HG02678 (cell line): ENCODE measurements around the gene ANKRD13C.
"Not testable (repeated sequence)": the region's sequence is repeated elsewhere in the genome, so short reads cannot be mapped to it uniquely, and the experiment has no call there.

Experiments used
- ATAC-seq: cut with Tn5 transposase; IDR thresholded peaks from one replicate; pipeline ENCODE4 v1.9.1; 2021; ENCODE audit warnings: mild to moderate bottlenecking, moderate library complexity; ENCODE audit not compliant: unreplicated experiment

ANKRD13C gene

GRCh38 chr1:70354332-70355110 is at the start of gene ANKRD13C:
Gene ANKRD13C, minus strand, starts transcription at chr1:70354722. Its CDS starts 314 bp downstream, at chr1:70354408.
- ATAC-seq, result peak; percentile 92

- ATAC-seq, result no peak
These were observed 49.2 kb upstream of the ANKRD13C start for GRCh38 chr1:70403759-70404158.

GRCh38 chr1:70401974-70402373 is 47.5 kb upstream of the ANKRD13C start:
- no peak for ATAC-seq

- ATAC-seq, result no peak
These were observed 45.8 kb upstream of the ANKRD13C start for GRCh38 chr1:70400335-70400734.

GRCh38 chr1:70397013-70397412 is 42.5 kb upstream of the ANKRD13C start:
- ATAC-seq, result no peak

GRCh38 chr1:70396607-70397006 is 42.1 kb upstream of the ANKRD13C start:
- ATAC-seq, result no peak

GRCh38 chr1:70392626-70393025 is 38.1 kb upstream of the ANKRD13C start:
- no peak for ATAC-seq

- no peak for ATAC-seq
These were observed 33.0 kb upstream of the ANKRD13C start for GRCh38 chr1:70387507-70387906.

- no peak for ATAC-seq
These were observed 31.6 kb upstream of the ANKRD13C start for GRCh38 chr1:70386121-70386520.

GRCh38 chr1:70385477-70385876 is 31.0 kb upstream of the ANKRD13C start:
- ATAC-seq, result no peak

- ATAC-seq, result no peak
These were observed 30.0 kb upstream of the ANKRD13C start for GRCh38 chr1:70384542-70384941.

GRCh38 chr1:70383483-70383882 is 29.0 kb upstream of the ANKRD13C start:
- no peak for ATAC-seq

- ATAC-seq, result peak; percentile 91
These were observed 28.2 kb upstream of the ANKRD13C start for GRCh38 chr1:70382682-70383081.

GRCh38 chr1:70376196-70376595 is 21.7 kb upstream of the ANKRD13C start:
- ATAC-seq, result no peak

- ATAC-seq, result not testable (repeated sequence)
These were observed 19.1 kb upstream of the ANKRD13C start for GRCh38 chr1:70373580-70373979.

- no peak for ATAC-seq
These were observed 17.9 kb upstream of the ANKRD13C start for GRCh38 chr1:70372426-70372825.

- not testable (repeated sequence) for ATAC-seq
These were observed 17.1 kb upstream of the ANKRD13C start for GRCh38 chr1:70371586-70371985.

- ATAC-seq, result not testable (repeated sequence)
These were observed 12.9 kb upstream of the ANKRD13C start for GRCh38 chr1:70367397-70367796.

- not testable (repeated sequence) for ATAC-seq
These were observed 12.5 kb upstream of the ANKRD13C start for GRCh38 chr1:70366997-70367396.

GRCh38 chr1:70366425-70366952 is 12.0 kb upstream of the ANKRD13C start:
- not testable (repeated sequence) for ATAC-seq

- ATAC-seq, result peak; percentile 75
These were observed 9.9 kb upstream of the ANKRD13C start for GRCh38 chr1:70364439-70364838.

- no peak for ATAC-seq
These were observed 7.3 kb upstream of the ANKRD13C start for GRCh38 chr1:70361727-70362398.
